ENCODE results near the gene DPP7.

Gene DPP7

GRCh38 chr9:137149942-137150616, 35.5 kb upstream of the DPP7 start (continued):
- TF ChIP-seq ZNF513 (tag by site-specific recombination; IDR thresholded peaks at IDR 0.05), result no peak
- TF ChIP-seq, protein P1, sequence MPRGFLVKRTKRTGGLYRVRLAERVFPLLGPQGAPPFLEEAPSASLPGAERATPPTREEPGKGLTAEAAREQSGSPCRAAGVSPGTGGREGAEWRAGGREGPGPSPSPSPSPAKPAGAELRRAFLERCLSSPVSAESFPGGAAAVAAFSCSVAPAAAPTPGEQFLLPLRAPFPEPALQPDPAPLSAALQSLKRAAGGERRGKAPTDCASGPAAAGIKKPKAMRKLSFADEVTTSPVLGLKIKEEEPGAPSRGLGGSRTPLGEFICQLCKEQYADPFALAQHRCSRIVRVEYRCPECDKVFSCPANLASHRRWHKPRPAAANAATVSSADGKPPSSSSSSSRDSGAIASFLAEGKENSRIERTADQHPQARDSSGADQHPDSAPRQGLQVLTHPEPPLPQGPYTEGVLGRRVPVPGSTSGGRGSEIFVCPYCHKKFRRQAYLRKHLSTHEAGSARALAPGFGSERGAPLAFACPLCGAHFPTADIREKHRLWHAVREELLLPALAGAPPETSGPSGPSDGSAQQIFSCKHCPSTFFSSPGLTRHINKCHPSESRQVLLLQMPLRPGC (tag by site-specific recombination; IDR thresholded peaks at IDR 0.05), result no peak
- TF ChIP-seq ZNF341 (tag by site-specific recombination; IDR thresholded peaks at IDR 0.05; ENCODE audit: low read depth), result peak; percentile 89
- no peak for TF ChIP-seq ZNF76 (tag by site-specific recombination; IDR thresholded peaks at IDR 0.05; ENCODE audit: borderline replicate concordance, low read depth)
- 0 out of 2 replicates have a peak, but pooled peaks have one; percentile 10 for TF ChIP-seq KLF9 (tag by site-specific recombination; IDR thresholded peaks at IDR 0.05; ENCODE audit: low read depth)

- Histone ChIP-seq H3K36me3 (ENCODE audit: control insufficient read depth in 2 of 2, insufficient read depth in 1 of 2, low read length in 2 of 2) (no peaks in the 10 kb centered on the region), H3K9me3 (ENCODE audit: control insufficient read depth, insufficient read depth, low read depth, low read length) (no peaks in the 10 kb centered on the region), H3K27ac (ENCODE audit: extremely low read depth, low read depth, low read length) (no peak overlapping the region), H3K4me3 (ENCODE audit: low read depth, low read length) (no peak overlapping the region), H3K4me1 (ENCODE audit: control insufficient read depth, insufficient read depth, low read length) (no peaks in the 10 kb centered on the region)
- ChIA-PET POLR2A (interaction anchor here (0.9 to 3.3 kb wide), 5 partner anchors 20 to 74 kb away, joined by 3 to 15 read pairs (median 6); partner anchors contain the start of genes ANAPC2 and SSNA1), CTCF (no interaction called here)
- TF ChIP-seq KLF9 (tag by site-specific recombination; IDR thresholded peaks at IDR 0.05; ENCODE audit: low read depth), result no peak
- TF ChIP-seq, protein P2, sequence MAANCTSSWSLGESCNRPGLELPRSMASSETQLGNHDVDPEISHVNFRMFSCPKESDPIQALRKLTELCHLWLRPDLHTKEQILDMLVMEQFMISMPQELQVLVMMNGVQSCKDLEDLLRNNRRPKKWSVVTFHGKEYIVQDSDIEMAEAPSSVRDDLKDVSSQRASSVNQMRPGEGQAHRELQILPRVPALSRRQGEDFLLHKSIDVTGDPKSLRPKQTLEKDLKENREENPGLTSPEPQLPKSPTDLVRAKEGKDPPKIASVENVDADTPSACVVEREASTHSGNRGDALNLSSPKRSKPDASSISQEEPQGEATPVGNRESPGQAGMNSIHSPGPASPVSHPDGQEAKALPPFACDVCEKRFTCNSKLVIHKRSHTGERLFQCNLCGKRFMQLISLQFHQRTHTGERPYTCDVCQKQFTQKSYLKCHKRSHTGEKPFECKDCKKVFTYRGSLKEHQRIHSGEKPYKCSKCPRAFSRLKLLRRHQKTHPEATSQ (tag by site-specific recombination; IDR thresholded peaks at IDR 0.05), result no peak
- 0 out of 2 replicates have a peak, but pooled peaks have one; percentile 10 for TF ChIP-seq IKZF3 (tag by site-specific recombination; IDR thresholded peaks at IDR 0.05)
These were observed 34.8 kb upstream of the DPP7 start for GRCh38 chr9:137149363-137149762.

GRCh38 chr9:137148661-137149060, 34.1 kb upstream of the DPP7 start:
- H3K27ac ChIP-seq (ENCODE audit: extremely low read depth, low read depth, low read length), result no peak overlapping the region
- H3K9me3 ChIP-seq (ENCODE audit: control insufficient read depth, insufficient read depth, low read depth, low read length), result no peaks in the 10 kb centered on the region
- no peak overlapping the region for H3K4me3 ChIP-seq (ENCODE audit: low read depth, low read length)
- POLR2A ChIA-PET, result interaction anchor here (0.9 to 1.0 kb wide), 2 partner anchors 19 to 23 kb away, joined by 3 to 6 read pairs; no protein-coding TSS in a partner anchor
- H3K36me3 ChIP-seq (ENCODE audit: control insufficient read depth in 2 of 2, insufficient read depth in 1 of 2, low read length in 2 of 2), result no peaks in the 10 kb centered on the region
- TF ChIP-seq ZNF366 (tag by site-specific recombination; conservative IDR thresholded peaks at IDR 0.05) (no peak), ZNF560 (tag by site-specific recombination; IDR thresholded peaks at IDR 0.05; ENCODE audit: borderline replicate concordance) (no peak), ZNF239 (tag by site-specific recombination; IDR thresholded peaks at IDR 0.05) (no peak), ZNF596 (tag by site-specific recombination; IDR thresholded peaks at IDR 0.05) (peak; percentile 69; the same call in 1 of the 2 replicates), GLI4 (tag by site-specific recombination; IDR thresholded peaks at IDR 0.05) (no peak)
- no peaks in the 10 kb centered on the region for H3K4me1 ChIP-seq (ENCODE audit: control insufficient read depth, insufficient read depth, low read length)
- CTCF ChIA-PET, result no interaction called here

GRCh38 chr9:137148242-137148641, 33.7 kb upstream of the DPP7 start:
- ChIA-PET CTCF (no interaction called here), POLR2A (interaction anchor here (1.0 kb wide), 1 partner anchor 19 kb away, joined by 3 read pairs; no protein-coding TSS in a partner anchor)
- no peak overlapping the region for H3K4me3 ChIP-seq (ENCODE audit: low read depth, low read length)
- H3K36me3 ChIP-seq (ENCODE audit: control insufficient read depth in 2 of 2, insufficient read depth in 1 of 2, low read length in 2 of 2), result no peaks in the 10 kb centered on the region
- TF ChIP-seq YY1 (tag by site-specific recombination; IDR thresholded peaks at IDR 0.05) (no peak), EGR2 (tag by site-specific recombination; IDR thresholded peaks at IDR 0.05; ENCODE audit: low read depth) (0 out of 2 replicates have a peak, but pooled peaks have one; percentile 21), ZBTB49 (tag by site-specific recombination; IDR thresholded peaks at IDR 0.05; ENCODE audit: low read depth) (no peak), ZFHX2 (tag by site-specific recombination; conservative IDR thresholded peaks at IDR 0.05) (peak; percentile 39; the same call in 1 of the 2 replicates), ZIC2 (tag by site-specific recombination; IDR thresholded peaks at IDR 0.05) (peak; percentile 30; the same call in 1 of the 2 replicates)
- H3K27ac ChIP-seq (ENCODE audit: extremely low read depth, low read depth, low read length), result no peak overlapping the region
- no peaks in the 10 kb centered on the region for H3K9me3 ChIP-seq (ENCODE audit: control insufficient read depth, insufficient read depth, low read depth, low read length)
- H3K4me1 ChIP-seq (ENCODE audit: control insufficient read depth, insufficient read depth, low read length), result no peaks in the 10 kb centered on the region
